Sigmoid colon (tissue), 7 donors: ENCODE data around the gene MB. TPM values are rescaled to one million over a fixed set of nuclear protein-coding genes. Genes with fewer than 3 reads are reported as not detected.

Source experiments
- DNase-seq: peaks from one replicate; pipeline ENCODE4 v3.0.0-alpha.2; 2019
- H3K27ac ChIP-seq, 4 donors: fragments of 200-600 bp; sonication (generic); one replicate each; pipeline ENCODE4 v1.5.1; 2016 to 2019; ENCODE audit warnings: mild to moderate bottlenecking in 1 of 4
- H3K27me3 ChIP-seq, 3 donors: fragments of 200-600 bp; sonication (generic); one replicate each; pipeline ENCODE4 v1.5.1; 2019; ENCODE audit warnings: mild to moderate bottlenecking in 1 of 3
- H3K36me3 ChIP-seq, 4 donors: fragments of 200-600 bp; sonication (generic); one replicate each; pipeline ENCODE4 v1.5.1; 2016 to 2019
- H3K4me1 ChIP-seq, 4 donors: fragments of 200-600 bp; sonication (generic); one replicate each; pipeline ENCODE4 v1.5.1; 2017 to 2019
- H3K4me3 ChIP-seq, 4 donors: fragments of 200-600 bp; sonication (generic); one replicate each; pipeline ENCODE4 v1.5.1; 2017 to 2019; ENCODE audit warnings: mild to moderate bottlenecking in 2 of 4, moderate library complexity in 1 of 4
- H3K9me3 ChIP-seq, 4 donors: fragments of 200-600 bp in 3 of 4; sonication (generic) in 3 of 4; one replicate each; pipeline versions ENCODE4 v1.5.1 to v1.6.1; 2013 to 2019
- EP300 ChIP-seq, 4 donors: sonication (generic); formaldehyde crosslinking; IDR thresholded peaks; one replicate each; pipeline ENCODE4 v1.6.1; 2017; ENCODE audit warnings: antibody characterized with exemption in 4 of 4
- POLR2A ChIP-seq, 2 donors: fragments of 450-650 bp; IDR thresholded peaks; one replicate each; pipeline ENCODE4 v1.6.1; 2016; ENCODE audit warnings: antibody characterized with exemption in 2 of 2, mild to moderate bottlenecking in 2 of 2, moderate library complexity in 2 of 2
- POLR2AphosphoS5 ChIP-seq, 4 donors: sonication (generic); formaldehyde crosslinking; IDR thresholded peaks; one replicate each; pipeline ENCODE4 v1.6.1; 2017; ENCODE audit warnings: antibody characterized with exemption in 4 of 4
- WGBS, 2 donors: extraction: QIAGEN DNeasy Blood & Tissue Kit; methylation state at CpG; one replicate each; pipeline ENCODE4 v1.1.7; 2013; 5-methylcytosine and 5-hydroxymethylcytosine counted together
- intact Hi-C: fragments of 100-400 bp; cut with DNase I; formaldehyde crosslinking; loops from one replicate; pipeline ENCODE4 v1.15.1; 2023
- polyA plus RNA-seq, 3 donors: library from polyadenylated mRNA; stranded (reverse); fragments of 200-250 nt; gene quantifications; one replicate each; pipeline ENCODE4 v1.2.3, GENCODE V29; 2013
- total RNA-seq, 4 donors: library from RNA; depleted of rRNA; stranded (reverse); fragments of >200 nt; gene quantifications; one replicate each; pipeline ENCODE4 v1.1.0, GENCODE V29; 2016
- TF ChIP-seq, protein P1 (sequence below), 4 experiments: fragments of 450-650 bp in 3 of 4; fragments of 200-600 bp in 1 of 4; IDR thresholded peaks; one replicate each; pipeline ENCODE4 v1.5.1; 2016 to 2019; ENCODE audit warnings: antibody characterized with exemption in 4 of 4, mild to moderate bottlenecking in 3 of 4, moderate library complexity in 2 of 4
- donor health status: healthy with polysubstance abuse.
- donor health status: Bipolar disorder and iron deficiency.
- donor health status: healthy.

The MB gene
- total and polyA plus RNA-seq, 7 donors = 0.68 to 84.7 (median 10.3) TPM; not detected in 1

GRCh38 chr22:35582861-35583670 lies 34.1 kb downstream of the MB start:
- TF ChIP-seq, protein P1, sequence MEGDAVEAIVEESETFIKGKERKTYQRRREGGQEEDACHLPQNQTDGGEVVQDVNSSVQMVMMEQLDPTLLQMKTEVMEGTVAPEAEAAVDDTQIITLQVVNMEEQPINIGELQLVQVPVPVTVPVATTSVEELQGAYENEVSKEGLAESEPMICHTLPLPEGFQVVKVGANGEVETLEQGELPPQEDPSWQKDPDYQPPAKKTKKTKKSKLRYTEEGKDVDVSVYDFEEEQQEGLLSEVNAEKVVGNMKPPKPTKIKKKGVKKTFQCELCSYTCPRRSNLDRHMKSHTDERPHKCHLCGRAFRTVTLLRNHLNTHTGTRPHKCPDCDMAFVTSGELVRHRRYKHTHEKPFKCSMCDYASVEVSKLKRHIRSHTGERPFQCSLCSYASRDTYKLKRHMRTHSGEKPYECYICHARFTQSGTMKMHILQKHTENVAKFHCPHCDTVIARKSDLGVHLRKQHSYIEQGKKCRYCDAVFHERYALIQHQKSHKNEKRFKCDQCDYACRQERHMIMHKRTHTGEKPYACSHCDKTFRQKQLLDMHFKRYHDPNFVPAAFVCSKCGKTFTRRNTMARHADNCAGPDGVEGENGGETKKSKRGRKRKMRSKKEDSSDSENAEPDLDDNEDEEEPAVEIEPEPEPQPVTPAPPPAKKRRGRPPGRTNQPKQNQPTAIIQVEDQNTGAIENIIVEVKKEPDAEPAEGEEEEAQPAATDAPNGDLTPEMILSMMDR (IDR thresholded peaks at IDR 0.05) = peak; percentile 93 to 96 (median 95)
- TF ChIP-seq POLR2A (IDR thresholded peaks at IDR 0.05) (no peak), POLR2AphosphoS5 (IDR thresholded peaks at IDR 0.05) (peak in 1 of 4 donors; percentile 27), EP300 (IDR thresholded peaks at IDR 0.05) (no peak)
- Histone ChIP-seq H3K4me3 (no peak overlapping the region), H3K27ac (peak overlapping the region in 3 of 4 donors; percentile 76 to 78 (median 77)), H3K9me3 (no peaks in the 10 kb centered on the region), H3K36me3 (no peaks in the 10 kb centered on the region), H3K4me1 (peaks cover 0 to 42% (median 31%) of the 10 kb centered on the region in 4 donors), H3K27me3 (no peaks in the 10 kb centered on the region)
- peak; percentile 86 for DNase-seq
- 24 to 30% methylated on average over 13 of the region's 13 CpGs for WGBS, 2 donors
- intact Hi-C loops = loop anchor here (1.0 to 5.0 kb wide), 5 partner anchors 36 to 539 kb away; no protein-coding TSS in a partner anchor

GRCh38 chr22:35582218-35582860 lies 34.8 kb downstream of the MB start:
- peak overlapping the region; percentile 1 to 78 (median 76) for H3K27ac ChIP-seq

GRCh38 chr22:35581023-35581413 lies 36.1 kb downstream of the MB start:
- WGBS, 2 donors = 33 to 75% methylated on average over 5 of the region's 5 CpGs
- H3K36me3 ChIP-seq = no peaks in the 10 kb centered on the region
- H3K27me3 ChIP-seq = no peaks in the 10 kb centered on the region
- intact Hi-C loops = loop anchor here (5.0 kb wide), 3 partner anchors 34 to 541 kb away; no protein-coding TSS in a partner anchor
- H3K9me3 ChIP-seq = no peaks in the 10 kb centered on the region
- peak overlapping the region in 1 of 4 donors; percentile 76 for H3K27ac ChIP-seq
- TF ChIP-seq EP300 (IDR thresholded peaks at IDR 0.05) = no peak
- TF ChIP-seq POLR2A (IDR thresholded peaks at IDR 0.05) = no peak
- TF ChIP-seq, protein P1 (IDR thresholded peaks at IDR 0.05) = no peak
- TF ChIP-seq POLR2AphosphoS5 (IDR thresholded peaks at IDR 0.05) = no peak
- no peak for DNase-seq
- no peak overlapping the region for H3K4me3 ChIP-seq
- peaks cover 0 to 27% (median 20%) of the 10 kb centered on the region in 4 donors for H3K4me1 ChIP-seq

More at GRCh38 chr22:35582218-35582860, 34.8 kb downstream of the MB start:
- no peaks in the 10 kb centered on the region for H3K9me3 ChIP-seq
- H3K4me1 ChIP-seq = peaks cover 0 to 35% (median 24%) of the 10 kb centered on the region in 4 donors
- TF ChIP-seq POLR2A (IDR thresholded peaks at IDR 0.05) (no peak), EP300 (IDR thresholded peaks at IDR 0.05) (peak in 2 of 4 donors; percentile 37 to 52), POLR2AphosphoS5 (IDR thresholded peaks at IDR 0.05) (peak; percentile 53 to 84 (median 72))
- TF ChIP-seq, protein P1 (IDR thresholded peaks at IDR 0.05) = no peak
- no peaks in the 10 kb centered on the region for H3K36me3 ChIP-seq
- intact Hi-C loops = loop anchor here (1.0 to 5.0 kb wide), 5 partner anchors 35 to 540 kb away; no protein-coding TSS in a partner anchor
- no peak for DNase-seq
- no peak overlapping the region for H3K4me3 ChIP-seq
- H3K27me3 ChIP-seq = no peaks in the 10 kb centered on the region
- WGBS, 2 donors = 60 to 70% methylated on average over 11 of the region's 11 CpGs

DNA sequence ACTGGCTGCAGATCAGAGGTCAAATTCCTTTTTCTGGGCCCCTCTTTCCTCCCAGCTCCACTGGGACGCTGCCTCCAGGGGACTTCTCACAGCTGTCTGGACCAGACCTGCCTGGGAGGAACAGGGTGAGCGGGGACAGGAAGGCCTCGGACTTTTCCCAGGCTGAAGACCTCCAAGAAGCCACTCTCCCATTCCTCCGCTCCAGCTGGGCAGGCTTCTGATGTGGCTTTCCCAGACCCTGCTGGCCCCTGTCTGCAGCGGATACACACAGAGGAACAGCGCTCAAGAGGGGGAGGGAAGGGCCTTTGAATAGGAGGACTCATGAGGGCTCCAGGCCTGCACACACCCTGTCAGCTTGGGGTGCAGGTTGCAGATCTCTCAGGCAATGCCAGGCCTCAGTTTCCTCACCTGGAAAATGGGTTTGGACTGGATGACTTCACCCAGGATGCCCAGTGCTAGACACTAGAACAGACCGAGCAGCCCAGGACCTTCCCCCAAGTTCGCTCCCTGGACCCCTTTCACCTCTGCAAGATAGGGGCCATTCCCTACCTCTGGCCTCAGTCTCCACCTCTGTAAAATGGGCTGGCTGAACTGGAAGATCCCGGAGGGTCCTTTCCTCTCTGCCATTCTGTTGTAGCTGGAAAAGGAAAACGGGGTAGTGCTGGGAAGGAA lies 36.6 kb downstream of the MB start:
- no peak overlapping the region for H3K4me3 ChIP-seq
- TF ChIP-seq, protein P1 (IDR thresholded peaks at IDR 0.05) = no peak
- no peak for TF ChIP-seq POLR2A (IDR thresholded peaks at IDR 0.05)
- TF ChIP-seq EP300 (IDR thresholded peaks at IDR 0.05) = no peak
- no peak for TF ChIP-seq POLR2AphosphoS5 (IDR thresholded peaks at IDR 0.05)
- no peaks in the 10 kb centered on the region for H3K27me3 ChIP-seq
- no peaks in the 10 kb centered on the region for H3K36me3 ChIP-seq
- H3K27ac ChIP-seq = no peak overlapping the region
- intact Hi-C loops = loop anchor here (5.0 kb wide), 3 partner anchors 33 to 542 kb away; no protein-coding TSS in a partner anchor
- DNase-seq = no peak
- WGBS, 2 donors = 82 to 90% methylated on average over 10 of the region's 10 CpGs
- H3K9me3 ChIP-seq = no peaks in the 10 kb centered on the region
- peaks cover 0 to 27% (median 20%) of the 10 kb centered on the region in 4 donors for H3K4me1 ChIP-seq
